ENCODE results near the gene MED13L.

Gene MED13L

DNA sequence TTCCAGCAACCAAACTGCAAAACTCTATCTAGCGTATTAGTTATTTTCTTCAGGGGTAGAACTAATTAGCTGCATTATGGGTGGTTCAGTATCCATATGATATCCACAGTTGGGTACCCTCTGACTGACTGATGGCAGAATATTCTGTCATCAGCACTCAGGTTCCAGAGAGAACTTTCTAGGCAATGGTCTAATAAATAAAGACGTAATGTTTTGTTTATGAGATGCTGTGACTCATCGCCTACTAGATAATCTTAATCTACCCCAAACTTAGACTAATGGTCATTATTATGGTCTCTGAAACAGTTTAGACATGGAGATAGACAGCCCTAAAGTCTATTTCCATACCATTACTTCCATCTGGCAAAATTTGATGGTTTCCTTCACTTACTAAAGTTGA, 220.1 kb downstream of the MED13L start:
- Histone ChIP-seq H3K27me3 (ENCODE audit: low read depth) (no peaks in the 10 kb centered on the region), H3K9me3 (no peaks in the 10 kb centered on the region), H3K4me3 (no peak overlapping the region), H3K36me3 (replicated peaks) (no peaks in the 10 kb centered on the region), H3K4me1 (peaks cover 23% of the 10 kb centered on the region)
- in situ Hi-C loops (cut with MboI; ENCODE audit: low sequenced_read_pairs), result no loop called here
- DNase-seq (ENCODE audit: low spot score in 2 of 2), result no peak

GRCh38 chr12:116055895-116056607, 221.4 kb downstream of the MED13L start:
- no peak for DNase-seq (ENCODE audit: low spot score in 2 of 2)
- in situ Hi-C loops (cut with MboI; ENCODE audit: low sequenced_read_pairs), result no loop called here
- H3K4me1 ChIP-seq, result peaks cover 27% of the 10 kb centered on the region

DNA sequence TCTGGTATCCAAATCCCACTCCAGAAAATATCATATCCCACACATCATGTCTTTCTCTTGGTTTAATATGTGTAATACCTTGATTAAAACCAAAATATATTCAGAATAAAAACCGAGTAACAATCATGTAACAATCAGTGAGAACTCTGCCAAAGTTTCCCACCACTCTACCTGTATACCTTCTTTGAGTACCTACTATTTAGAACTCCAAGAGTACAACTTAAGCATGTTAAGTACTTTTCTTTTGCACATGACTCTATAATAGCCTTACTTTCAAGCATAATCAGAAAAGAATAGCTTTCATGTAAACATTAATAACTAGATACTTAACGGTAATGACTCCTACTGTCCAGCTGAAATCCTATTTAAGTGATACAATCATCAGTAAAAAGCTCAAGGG, 223.2 kb downstream of the MED13L start:
- no peak overlapping the region for H3K4me3 ChIP-seq
- DNase-seq (ENCODE audit: low spot score in 2 of 2), result no peak
- H3K4me1 ChIP-seq, result peaks cover 27% of the 10 kb centered on the region
- in situ Hi-C loops (cut with MboI; ENCODE audit: low sequenced_read_pairs), result no loop called here
- H3K9me3 ChIP-seq, result no peaks in the 10 kb centered on the region
- H3K27me3 ChIP-seq (ENCODE audit: low read depth), result no peaks in the 10 kb centered on the region
- H3K36me3 ChIP-seq (replicated peaks), result no peaks in the 10 kb centered on the region

More at GRCh38 chr12:116055895-116056607, 221.4 kb downstream of the MED13L start:
- Histone ChIP-seq H3K9me3 (no peaks in the 10 kb centered on the region), H3K4me3 (no peak overlapping the region), H3K36me3 (replicated peaks) (no peaks in the 10 kb centered on the region), H3K27me3 (ENCODE audit: low read depth) (no peaks in the 10 kb centered on the region)

DNA sequence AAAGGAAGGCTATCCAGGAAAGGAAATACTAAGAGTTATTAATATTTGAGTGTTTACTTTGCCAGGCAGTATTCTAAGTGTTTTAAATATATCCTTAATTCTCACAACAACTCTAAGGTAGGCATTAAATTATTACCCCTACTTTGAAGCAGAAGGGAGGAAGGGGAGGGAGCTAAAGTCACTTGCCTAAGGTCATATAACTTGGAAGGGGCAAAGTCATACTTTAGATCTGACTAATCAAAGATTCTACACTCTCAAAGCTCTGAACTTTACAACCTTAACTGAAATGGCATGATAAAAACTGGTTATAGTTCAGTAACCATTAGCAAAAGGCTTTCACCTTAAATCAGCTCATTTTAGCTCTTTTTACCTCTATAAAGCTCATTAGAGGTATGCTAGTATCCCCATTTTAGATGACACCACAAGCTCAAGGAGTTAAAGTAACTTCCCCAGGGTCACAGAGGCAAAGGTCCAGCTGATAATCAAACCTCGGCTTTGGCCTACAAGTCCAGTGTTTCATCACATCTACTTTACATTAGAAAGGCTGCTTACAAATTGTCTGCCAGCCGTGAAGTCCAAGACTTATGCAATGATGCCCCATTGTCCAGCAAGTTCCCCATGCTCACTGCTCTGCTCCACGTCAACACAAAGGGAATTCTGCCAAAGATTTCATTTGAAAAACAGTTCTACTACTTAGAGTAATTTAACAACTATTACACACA, 223.9 kb downstream of the MED13L start:
- Histone ChIP-seq H3K36me3 (replicated peaks) (no peaks in the 10 kb centered on the region), H3K27me3 (ENCODE audit: low read depth) (no peaks in the 10 kb centered on the region), H3K4me1 (peaks cover 26% of the 10 kb centered on the region), H3K9me3 (no peaks in the 10 kb centered on the region), H3K4me3 (no peak overlapping the region)
- DNase-seq (ENCODE audit: low spot score in 2 of 2), result peak; percentile 57 to 80
- in situ Hi-C loops (cut with MboI; ENCODE audit: low sequenced_read_pairs), result no loop called here

DNA sequence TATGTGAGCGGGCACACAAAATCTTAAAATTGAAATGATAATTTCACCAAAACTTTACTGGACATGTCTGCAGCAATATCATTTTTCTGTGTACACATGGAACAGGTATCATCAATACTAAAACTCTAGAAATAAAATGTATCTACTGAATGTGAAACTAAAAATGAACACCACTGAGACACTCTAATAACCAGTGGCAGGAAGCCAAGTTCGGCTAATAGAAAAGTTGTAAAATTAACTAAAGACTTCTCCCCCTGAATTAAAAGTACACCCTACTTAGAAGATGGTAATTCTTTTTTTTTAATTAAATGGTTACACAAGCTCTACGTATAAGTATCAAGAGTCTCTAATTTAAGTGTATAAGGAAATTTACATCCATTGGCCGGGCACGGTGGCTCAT, 227.2 kb downstream of the MED13L start:
- H3K9me3 ChIP-seq, result no peaks in the 10 kb centered on the region
- peaks cover 25% of the 10 kb centered on the region for H3K4me1 ChIP-seq
- no peak overlapping the region for H3K4me3 ChIP-seq
- no peak for DNase-seq (ENCODE audit: low spot score in 2 of 2)
- in situ Hi-C loops (cut with MboI; ENCODE audit: low sequenced_read_pairs), result no loop called here
- no peaks in the 10 kb centered on the region for H3K27me3 ChIP-seq (ENCODE audit: low read depth)
- no peaks in the 10 kb centered on the region for H3K36me3 ChIP-seq (replicated peaks)

DNA sequence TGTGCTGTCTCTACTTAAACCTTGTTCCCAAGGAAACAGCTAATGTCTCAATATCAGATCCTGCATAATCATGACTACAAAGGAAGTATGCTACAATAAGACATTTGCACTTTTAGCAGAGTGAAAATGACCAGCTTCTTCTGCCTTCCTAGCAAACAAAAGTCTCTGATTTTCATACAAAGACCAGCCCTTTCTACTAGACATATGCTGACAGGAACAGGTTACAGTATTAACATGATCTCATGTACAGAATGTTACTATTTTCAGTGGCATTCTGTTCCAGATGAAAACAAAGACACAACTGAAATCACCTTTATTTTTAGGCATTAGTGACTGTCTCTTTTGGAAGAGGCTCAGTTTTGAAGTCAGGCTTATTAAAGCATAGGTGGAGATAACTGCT, 228.6 kb downstream of the MED13L start:
- in situ Hi-C loops (cut with MboI; ENCODE audit: low sequenced_read_pairs), result no loop called here
- no peaks in the 10 kb centered on the region for H3K36me3 ChIP-seq (replicated peaks)
- H3K4me1 ChIP-seq, result peaks cover 14% of the 10 kb centered on the region
- no peaks in the 10 kb centered on the region for H3K27me3 ChIP-seq (ENCODE audit: low read depth)
- no peak overlapping the region for H3K4me3 ChIP-seq
- DNase-seq (ENCODE audit: low spot score in 2 of 2), result no peak
- no peaks in the 10 kb centered on the region for H3K9me3 ChIP-seq

- Histone ChIP-seq H3K36me3 (replicated peaks) (no peaks in the 10 kb centered on the region), H3K9me3 (no peaks in the 10 kb centered on the region), H3K4me3 (no peak overlapping the region), H3K27me3 (ENCODE audit: low read depth) (no peaks in the 10 kb centered on the region), H3K4me1 (peaks cover 11% of the 10 kb centered on the region)
- no peak for DNase-seq (ENCODE audit: low spot score in 2 of 2)
- in situ Hi-C loops (cut with MboI; ENCODE audit: low sequenced_read_pairs), result no loop called here
These were observed 231.5 kb downstream of the MED13L start for GRCh38 chr12:116046039-116046438.

DNA sequence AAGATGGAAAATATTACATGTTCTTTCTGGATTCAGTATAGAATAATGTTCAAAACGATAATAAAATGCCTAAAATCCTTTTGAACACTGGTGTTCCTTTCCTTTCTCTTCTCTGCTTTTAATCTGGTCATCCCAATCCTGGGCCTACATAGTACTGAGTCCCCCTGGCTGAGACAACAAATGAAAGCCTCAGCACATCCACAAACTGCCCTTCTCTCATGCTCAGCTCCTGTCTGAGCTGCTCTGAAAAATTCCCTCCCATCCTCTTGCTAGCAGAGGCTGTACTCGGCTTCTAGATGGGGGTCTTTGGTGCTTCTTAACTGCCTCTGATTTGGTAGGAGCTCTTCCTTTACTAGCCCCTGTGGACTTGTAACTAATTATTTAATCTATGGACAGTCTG, 232.3 kb downstream of the MED13L start:
- no peak for DNase-seq (ENCODE audit: low spot score in 2 of 2)
- Histone ChIP-seq H3K9me3 (no peaks in the 10 kb centered on the region), H3K36me3 (replicated peaks) (no peaks in the 10 kb centered on the region), H3K4me1 (peaks cover 11% of the 10 kb centered on the region), H3K27me3 (ENCODE audit: low read depth) (no peaks in the 10 kb centered on the region), H3K4me3 (no peak overlapping the region)
- in situ Hi-C loops (cut with MboI; ENCODE audit: low sequenced_read_pairs), result no loop called here

GRCh38 chr12:116043659-116044535, 233.6 kb downstream of the MED13L start:
- in situ Hi-C loops (cut with MboI; ENCODE audit: low sequenced_read_pairs), result no loop called here
- Histone ChIP-seq H3K27me3 (ENCODE audit: low read depth) (no peaks in the 10 kb centered on the region), H3K4me3 (no peak overlapping the region), H3K4me1 (peaks cover 11% of the 10 kb centered on the region), H3K36me3 (replicated peaks) (no peaks in the 10 kb centered on the region), H3K9me3 (no peaks in the 10 kb centered on the region)
- no peak for DNase-seq (ENCODE audit: low spot score in 2 of 2)

GRCh38 chr12:116040402-116040801, 237.1 kb downstream of the MED13L start:
- Histone ChIP-seq H3K4me1 (peaks cover 16% of the 10 kb centered on the region), H3K36me3 (replicated peaks) (no peaks in the 10 kb centered on the region), H3K27me3 (ENCODE audit: low read depth) (no peaks in the 10 kb centered on the region), H3K4me3 (no peak overlapping the region), H3K9me3 (no peaks in the 10 kb centered on the region)
- in situ Hi-C loops (cut with MboI; ENCODE audit: low sequenced_read_pairs), result no loop called here
- DNase-seq (ENCODE audit: low spot score in 2 of 2), result no peak

GRCh38 chr12:116039081-116039480, 238.4 kb downstream of the MED13L start:
- in situ Hi-C loops (cut with MboI; ENCODE audit: low sequenced_read_pairs), result no loop called here
- no peaks in the 10 kb centered on the region for H3K27me3 ChIP-seq (ENCODE audit: low read depth)
- DNase-seq (ENCODE audit: low spot score in 2 of 2), result no peak
- H3K4me3 ChIP-seq, result no peak overlapping the region
- no peaks in the 10 kb centered on the region for H3K36me3 ChIP-seq (replicated peaks)
- H3K4me1 ChIP-seq, result peaks cover 16% of the 10 kb centered on the region
- no peaks in the 10 kb centered on the region for H3K9me3 ChIP-seq

DNA sequence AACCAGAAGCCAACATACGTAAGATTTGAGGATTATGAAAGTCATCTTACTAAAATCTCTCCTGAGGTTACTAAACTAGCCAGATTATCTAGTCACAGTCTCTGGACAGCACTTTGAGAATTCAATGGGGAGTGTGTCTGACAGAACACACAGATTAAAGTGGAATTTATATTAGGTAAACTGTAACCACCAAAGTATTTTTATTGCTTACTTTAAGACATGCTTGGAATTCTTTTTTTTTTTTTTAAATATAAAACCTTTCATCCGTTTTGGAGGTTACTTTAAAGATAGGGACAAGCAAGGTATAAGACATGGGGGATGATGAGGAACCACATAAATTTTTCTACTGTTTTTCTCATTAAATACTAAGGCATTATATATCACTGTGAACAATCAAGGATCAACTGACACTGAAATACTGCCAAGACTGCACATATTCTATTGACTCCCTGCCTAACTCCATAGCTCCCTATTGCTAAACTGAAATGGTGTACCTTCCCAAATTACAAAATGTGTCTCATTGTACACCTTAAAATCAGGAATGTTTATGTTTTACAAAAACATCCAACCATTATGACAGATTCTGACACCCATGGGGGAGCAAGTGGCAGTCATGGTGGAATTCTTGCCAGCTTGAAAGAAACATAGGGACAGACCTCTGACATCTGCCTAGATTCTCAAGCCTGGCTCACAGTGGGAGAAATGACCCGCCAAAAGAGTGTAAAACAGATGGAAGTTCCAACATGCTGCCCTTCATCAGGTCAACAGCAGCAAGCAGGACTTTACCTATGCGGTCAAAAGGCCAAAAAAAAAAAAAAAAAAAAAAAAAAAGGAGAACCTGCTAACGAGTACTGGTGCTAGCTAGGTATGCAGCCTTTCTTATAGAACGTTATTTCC, 239.3 kb downstream of the MED13L start:
- peaks cover 8% of the 10 kb centered on the region; the same call in 1 of the 2 replicates for H3K4me1 ChIP-seq
- H3K4me3 ChIP-seq, result no peak overlapping the region
- in situ Hi-C loops (cut with MboI; ENCODE audit: low sequenced_read_pairs), result no loop called here
- H3K9me3 ChIP-seq, result no peaks in the 10 kb centered on the region
- H3K36me3 ChIP-seq (replicated peaks), result no peaks in the 10 kb centered on the region
- DNase-seq (ENCODE audit: low spot score in 2 of 2), result no peak
- no peaks in the 10 kb centered on the region for H3K27me3 ChIP-seq (ENCODE audit: low read depth)

GRCh38 chr12:116033765-116034164, 243.7 kb downstream of the MED13L start:
- Histone ChIP-seq H3K9me3 (peaks cover 2% of the 10 kb centered on the region; the same call in 1 of the 2 replicates), H3K36me3 (replicated peaks) (no peaks in the 10 kb centered on the region), H3K4me3 (no peak overlapping the region), H3K27me3 (ENCODE audit: low read depth) (no peaks in the 10 kb centered on the region), H3K4me1 (0 out of 2 replicates have a peak, but pooled peaks cover 4% of the 10 kb centered on the region)
- in situ Hi-C loops (cut with MboI; ENCODE audit: low sequenced_read_pairs), result no loop called here
- DNase-seq (ENCODE audit: low spot score in 2 of 2), result no peak
